Measurements from ENCODE around the gene ELOVL6. TPM values are rescaled to one million over a fixed set of nuclear protein-coding genes. Genes with fewer than 3 reads are reported as not detected.
A peak's percentile ranks its signal among the peaks of the same experiment; 100 is the strongest.

The ELOVL6 gene
- total and polyA plus RNA-seq, 9 of the 15 experiments (the other 6 are each of a cell fraction or from before 2014, with no cell fraction given), result 18.3 to 82.6 (median 46.0) TPM

- TF ChIP-seq EGR1 (conservative IDR thresholded peaks at IDR 0.05), result peak; percentile 59
- no peak for TF ChIP-seq ZNF696 (CRISPR knock-in tag; conservative IDR thresholded peaks at IDR 0.05)
- TF ChIP-seq DLX4 (CRISPR knock-in tag; IDR thresholded peaks at IDR 0.05), result no peak
- TF ChIP-seq MLLT1 (IDR thresholded peaks at IDR 0.05), result no peak; a peak in 2 of 4 replicates
- no peak for TF ChIP-seq ZNF121 (CRISPR knock-in tag; conservative IDR thresholded peaks at IDR 0.05)
- TF ChIP-seq LARP7 (IDR thresholded peaks at IDR 0.05), result no peak
- TF ChIP-seq, protein P1, sequence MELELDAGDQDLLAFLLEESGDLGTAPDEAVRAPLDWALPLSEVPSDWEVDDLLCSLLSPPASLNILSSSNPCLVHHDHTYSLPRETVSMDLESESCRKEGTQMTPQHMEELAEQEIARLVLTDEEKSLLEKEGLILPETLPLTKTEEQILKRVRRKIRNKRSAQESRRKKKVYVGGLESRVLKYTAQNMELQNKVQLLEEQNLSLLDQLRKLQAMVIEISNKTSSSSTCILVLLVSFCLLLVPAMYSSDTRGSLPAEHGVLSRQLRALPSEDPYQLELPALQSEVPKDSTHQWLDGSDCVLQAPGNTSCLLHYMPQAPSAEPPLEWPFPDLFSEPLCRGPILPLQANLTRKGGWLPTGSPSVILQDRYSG (tag; conservative IDR thresholded peaks at IDR 0.05; ENCODE audit: low read depth), result no peak
- TF ChIP-seq NR1H2 (CRISPR knock-in tag; IDR thresholded peaks at IDR 0.05), result no peak
- TF ChIP-seq CHD2 (IDR thresholded peaks at IDR 0.05; ENCODE audit: low read depth, low read length), result no peak
- peak; percentile 62 for TF ChIP-seq VEZF1 (CRISPR knock-in tag; IDR thresholded peaks at IDR 0.05)
- no peak for TF ChIP-seq CCAR2 (IDR thresholded peaks at IDR 0.05; ENCODE audit: low read depth, low read length)
- TF ChIP-seq GABPB2 (CRISPR knock-in tag; conservative IDR thresholded peaks at IDR 0.05), result no peak
- TF ChIP-seq NELFE (IDR thresholded peaks at IDR 0.05; ENCODE audit: insufficient read depth, insufficient read length), result no peak
- TF ChIP-seq ZNF589 (CRISPR knock-in tag; IDR thresholded peaks at IDR 0.05; ENCODE audit: low read depth), result no peak
- TF ChIP-seq ETV5 (CRISPR knock-in tag; IDR thresholded peaks at IDR 0.05; ENCODE audit: low read depth), result peak; percentile 83
- TF ChIP-seq GATAD2A (IDR thresholded peaks at IDR 0.05), result no peak
- TF ChIP-seq BRD4 (IDR thresholded peaks at IDR 0.05), result peak; percentile 82; the same call in 1 of the 2 replicates
- no peak for TF ChIP-seq CSDE1 (IDR thresholded peaks at IDR 0.05)
- no peak for TF ChIP-seq CC2D1A (IDR thresholded peaks at IDR 0.05)
Observed at GRCh38 chr4:110196206-110196870, 2.1 kb downstream of the ELOVL6 start (continued).
